Posterior vena cava (tissue), 2 donors: ENCODE data around the gene SIK3. TPM values are rescaled to one million over a fixed set of nuclear protein-coding genes. Genes with fewer than 3 reads are reported as not detected.

ENCODE experiments used
- DNase-seq: peaks from one replicate; pipeline ENCODE4 v3.0.0-alpha.2; 2020; ENCODE audit warnings: low spot score
- intact Hi-C, 2 donors: fragments of 100-400 bp; cut with DNase I; formaldehyde crosslinking; loops; one replicate each; pipeline versions ENCODE4 v1.14.1 to v1.14.2; 2022 to 2023
- total RNA-seq, 2 donors: library from RNA; stranded (reverse); fragmentation: NEBNext Ultra II Directional; extraction: Animal tissue kit (Norgen Biotek cat#: 25700); gene quantifications; one replicate each; pipeline ENCODE4 v1.2.1, GENCODE V29; 2021
- donor health status: DM: yes; HTN: yes; CAD: no.
- donor health status: DM: yes; HTN: yes; CAD: no.

The SIK3 gene
- total RNA-seq, 2 donors from 2014 or later, result 43.8 to 53.4 TPM

- DNase-seq, result no peak
- intact Hi-C loops, result loop anchor here (10.0 kb wide), 2 partner anchors 85 to 105 kb away; no protein-coding TSS in a partner anchor
Observed at GRCh38 chr11:117089685-117090084, 8.5 kb downstream of the SIK3 start.

GRCh38 chr11:117087446-117087845 lies 10.8 kb downstream of the SIK3 start:
- no peak for DNase-seq
- intact Hi-C loops, result loop anchor here in 1 of 2 donors (10.0 kb wide), 1 partner anchor 83 kb away; no protein-coding TSS in a partner anchor

DNA sequence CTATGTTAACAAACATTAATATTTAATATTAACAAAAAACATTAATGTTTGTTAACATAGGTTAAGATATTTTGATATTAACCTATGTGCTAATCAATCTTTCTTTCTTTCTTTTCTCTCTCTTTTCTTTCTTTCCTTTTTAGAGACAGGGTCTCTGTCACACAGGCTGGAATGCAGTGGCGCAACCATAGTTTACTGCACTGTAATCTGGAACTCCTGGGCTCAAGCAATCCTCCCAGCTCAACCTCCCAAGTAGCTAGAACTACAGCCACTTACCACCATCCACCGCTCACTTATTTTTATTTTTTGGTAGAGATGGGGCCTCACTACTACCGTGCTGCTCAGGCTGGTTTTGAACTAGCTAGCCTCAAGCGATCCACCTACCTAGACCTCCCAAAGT lies 13.2 kb downstream of the SIK3 start:
- DNase-seq, result no peak
- intact Hi-C loops, result loop anchor here in 1 of 2 donors (10.0 kb wide), 1 partner anchor 80 kb away; no protein-coding TSS in a partner anchor

DNA sequence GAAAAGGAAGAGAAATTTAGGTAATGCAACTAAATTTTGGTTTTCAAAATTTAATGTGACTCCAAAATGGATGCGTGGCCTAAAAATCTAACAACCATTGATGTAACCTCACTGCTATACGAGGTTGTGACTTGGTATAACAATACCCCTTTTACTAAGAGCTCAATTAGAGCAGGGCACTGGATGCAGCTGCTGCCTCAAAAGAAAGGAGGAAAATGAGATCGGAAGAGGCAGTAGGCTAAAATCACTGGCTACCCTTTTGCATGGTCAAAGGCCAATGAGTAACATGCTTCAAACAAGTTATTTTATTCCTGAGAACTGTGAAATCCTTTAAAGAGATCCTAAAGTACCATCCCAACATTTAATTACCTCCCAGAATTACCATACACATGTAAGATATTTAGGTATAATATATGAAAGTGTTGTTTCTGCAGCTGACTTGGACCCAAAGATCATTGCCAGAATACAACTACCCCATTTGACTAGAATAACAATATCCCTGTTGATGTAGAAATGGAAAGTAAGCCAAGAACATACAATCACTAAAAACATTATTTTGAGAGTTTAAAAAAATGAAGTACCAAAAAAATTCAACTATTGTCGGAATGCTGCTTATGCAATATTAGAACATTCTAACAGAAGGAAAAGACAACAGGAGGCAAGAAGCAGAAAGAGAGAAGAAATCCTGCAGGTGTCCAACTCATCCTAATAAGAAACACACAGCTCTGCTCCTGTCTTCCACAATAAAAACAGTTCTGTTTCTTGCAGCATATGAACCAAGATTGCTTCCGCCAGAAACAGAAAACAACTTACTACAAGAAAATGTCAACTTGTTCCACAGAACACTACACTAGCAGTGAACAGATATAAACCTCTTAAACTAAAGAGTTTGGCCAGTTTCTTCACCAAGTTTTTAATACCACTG lies 15.0 kb downstream of the SIK3 start:
- no peak for DNase-seq
- intact Hi-C loops, result loop anchor here in 1 of 2 donors (10.0 kb wide), 1 partner anchor 78 kb away; no protein-coding TSS in a partner anchor

- intact Hi-C loops, result loop anchor here in 1 of 2 donors (10.0 kb wide), 1 partner anchor 77 kb away; no protein-coding TSS in a partner anchor
- DNase-seq, result no peak
Observed at GRCh38 chr11:117081908-117082307, 16.3 kb downstream of the SIK3 start.

- intact Hi-C loops, result loop anchor here in 1 of 2 donors (10.0 kb wide), 1 partner anchor 76 kb away; no protein-coding TSS in a partner anchor
Observed at GRCh38 chr11:117080370-117080769, 17.9 kb downstream of the SIK3 start.

DNA sequence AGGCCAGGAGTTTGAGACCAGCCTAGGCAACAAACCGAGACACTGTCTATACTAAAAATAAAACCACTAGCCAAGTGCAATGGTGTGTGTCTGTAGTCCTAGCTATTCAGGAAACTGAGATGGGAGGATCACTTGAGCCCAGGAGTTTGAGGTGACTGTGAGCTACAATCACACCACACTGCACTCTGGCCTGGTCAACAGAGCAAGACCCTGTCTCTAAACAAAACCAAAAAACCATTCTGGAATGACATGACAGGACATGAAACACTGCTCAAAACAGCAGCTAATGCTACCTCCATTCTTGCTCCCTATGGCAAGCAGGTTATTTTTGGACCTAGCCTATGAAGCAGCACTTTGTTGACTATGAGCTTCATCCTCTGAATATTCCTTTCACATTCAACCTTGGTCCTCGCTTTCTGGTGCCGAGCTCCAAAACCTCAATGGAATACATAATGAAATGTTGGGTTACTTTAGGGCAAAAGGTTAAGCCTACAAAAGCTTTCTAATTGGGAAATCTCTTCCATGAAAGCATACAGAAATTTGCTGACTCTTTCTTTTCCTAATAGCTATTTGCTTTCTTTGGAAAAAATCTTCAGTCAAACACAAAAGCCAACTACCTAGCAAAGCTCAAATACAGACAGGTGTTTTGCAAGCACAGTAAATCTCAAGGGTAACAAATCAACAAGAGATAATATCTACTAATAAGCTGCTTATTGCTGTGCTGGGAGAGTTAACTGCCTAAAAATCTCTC lies 21.1 kb downstream of the SIK3 start:
- intact Hi-C loops, result no loop called here
- DNase-seq, result no peak

More at GRCh38 chr11:117080370-117080769, 17.9 kb downstream of the SIK3 start:
- DNase-seq, result no peak

- intact Hi-C loops, result no loop called here
- DNase-seq, result no peak
Observed at GRCh38 chr11:117075186-117075585, 23.0 kb downstream of the SIK3 start.

GRCh38 chr11:117074119-117074518 lies 24.1 kb downstream of the SIK3 start:
- intact Hi-C loops, result no loop called here
- DNase-seq, result no peak

DNA sequence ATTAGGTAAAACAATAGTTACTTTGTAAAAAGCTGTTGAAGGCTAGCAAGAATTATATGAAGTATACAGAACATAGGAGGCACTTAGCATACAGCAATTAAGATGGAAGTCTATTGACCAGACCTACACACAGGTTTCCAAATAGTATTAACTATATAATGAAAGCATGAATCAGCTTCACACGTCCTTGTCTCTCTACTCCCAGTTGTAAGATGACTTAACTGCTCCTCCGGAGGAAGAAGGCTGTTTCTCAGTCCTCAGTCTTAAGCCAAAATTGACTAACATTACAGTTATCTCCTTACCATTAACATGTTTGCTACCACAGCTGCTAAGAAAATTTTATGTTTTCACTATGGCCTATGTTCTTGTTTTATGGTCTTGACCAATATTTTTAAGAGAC lies 24.7 kb downstream of the SIK3 start:
- intact Hi-C loops, result no loop called here
- DNase-seq, result no peak

GRCh38 chr11:117072517-117073461 lies 25.4 kb downstream of the SIK3 start:
- no peak for DNase-seq
- intact Hi-C loops, result no loop called here

GRCh38 chr11:117071344-117071787 lies 26.9 kb downstream of the SIK3 start:
- intact Hi-C loops, result no loop called here
- no peak for DNase-seq

- intact Hi-C loops, result no loop called here
- DNase-seq, result no peak
Observed at GRCh38 chr11:117070016-117070415, 28.2 kb downstream of the SIK3 start.

DNA sequence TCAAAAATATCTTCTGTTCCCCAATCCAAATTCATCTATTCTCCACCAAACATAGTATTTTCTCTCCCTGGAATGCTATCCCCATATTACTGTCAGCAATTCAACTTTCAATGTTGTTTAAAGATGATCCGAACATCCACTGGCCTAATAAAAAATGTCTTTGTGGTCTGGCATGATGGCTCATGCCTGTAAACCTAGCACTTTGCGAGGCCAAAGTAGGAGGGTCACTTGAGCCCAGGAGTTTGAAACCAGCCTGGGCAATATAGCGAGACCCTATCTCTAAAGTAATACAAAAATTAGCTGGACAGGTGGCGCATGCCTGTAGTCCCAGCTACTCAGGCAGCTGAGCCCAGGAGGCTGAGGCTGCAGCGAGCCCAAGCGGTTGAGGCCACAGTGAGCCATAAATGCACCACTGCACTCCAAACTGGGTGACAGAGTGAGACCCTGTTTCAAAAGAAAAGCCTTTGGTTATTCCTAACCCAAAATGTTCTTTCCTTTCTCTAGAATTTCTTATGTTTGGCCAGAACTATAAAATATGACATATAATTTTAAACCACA lies 29.8 kb downstream of the SIK3 start:
- no peak for DNase-seq
- intact Hi-C loops, result no loop called here

GRCh38 chr11:117066959-117067358 lies 31.3 kb downstream of the SIK3 start:
- intact Hi-C loops, result no loop called here
- DNase-seq, result no peak

DNA sequence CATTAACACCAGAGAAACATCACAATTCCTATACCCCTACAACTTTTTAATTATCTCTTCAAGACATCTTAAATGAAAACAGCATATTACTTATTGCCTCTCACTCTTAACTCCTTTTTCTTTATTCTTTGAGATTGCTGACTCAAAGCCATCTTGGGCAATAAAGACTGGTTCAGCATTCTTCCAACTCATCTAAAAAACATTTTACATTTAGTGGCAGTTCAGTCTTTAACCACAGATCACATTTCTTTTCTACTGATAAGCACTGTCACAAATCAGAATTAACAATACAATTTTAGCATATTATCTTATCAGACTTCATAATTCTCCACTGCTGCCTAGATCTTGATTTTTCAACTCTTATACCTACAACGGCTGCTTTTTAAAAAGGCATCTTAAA lies 34.0 kb downstream of the SIK3 start:
- intact Hi-C loops, result no loop called here
- DNase-seq, result no peak

DNA sequence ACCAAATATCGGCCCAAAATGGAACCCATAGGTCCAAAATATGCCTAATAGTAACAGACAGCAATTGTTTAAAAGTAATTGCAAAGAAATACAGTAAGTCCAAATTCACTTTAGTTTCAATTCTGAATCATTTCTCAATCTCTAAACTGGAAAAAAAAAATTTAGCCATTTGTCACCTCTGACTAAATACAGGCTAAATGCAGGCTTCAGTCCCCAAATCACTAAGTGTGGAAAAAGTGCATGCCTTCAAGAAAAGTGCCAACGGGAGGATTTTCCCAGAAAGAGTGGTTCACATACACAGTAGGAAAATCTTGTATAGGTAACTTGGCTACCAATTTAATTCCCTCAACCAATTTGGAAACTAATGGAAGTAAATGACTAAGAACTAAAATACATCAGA lies 35.7 kb downstream of the SIK3 start:
- intact Hi-C loops, result no loop called here
- DNase-seq, result no peak

DNA sequence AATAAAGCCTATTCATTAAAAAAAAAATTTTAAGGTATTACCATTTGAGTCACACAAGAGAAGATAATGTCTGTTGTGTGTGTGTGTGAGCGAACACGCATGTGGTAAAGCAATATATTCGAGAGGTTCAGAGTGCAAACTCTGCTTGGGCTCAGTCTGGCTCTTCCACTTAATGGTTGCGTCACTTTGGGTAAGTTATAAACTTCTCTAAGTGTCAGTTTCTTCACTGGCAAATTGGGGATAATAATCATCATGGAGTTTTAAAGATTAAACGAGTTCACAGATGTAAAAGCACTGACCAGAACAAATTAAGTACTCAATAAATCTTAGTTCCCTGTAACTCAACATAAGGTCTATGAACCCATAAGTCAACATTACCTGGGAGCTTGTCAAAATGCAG lies 37.0 kb downstream of the SIK3 start:
- intact Hi-C loops, result no loop called here
- no peak for DNase-seq
